ENCODE data around the gene RAB12. TPM values are rescaled to one million over a fixed set of nuclear protein-coding genes. Genes with fewer than 3 reads are reported as not detected.

The RAB12 gene
- total RNA-seq, 1 donor from 2014 or later: 103 TPM

GRCh38 chr18:8601277-8602032 lies 7.8 kb upstream of the RAB12 start:
- Histone ChIP-seq H3K4me3 (no peak overlapping the region), H3K9me3 (replicated peaks) (no peaks in the 10 kb centered on the region), H3K36me3 (no peaks in the 10 kb centered on the region), H3K27ac (replicated peaks) (no peak overlapping the region), H3K27me3 (ENCODE audit: low read depth) (peaks cover 4% of the 10 kb centered on the region), H3K4me1 (no peaks in the 10 kb centered on the region)
- no peak for TF ChIP-seq CTCF (IDR thresholded peaks at IDR 0.05; ENCODE audit: borderline replicate concordance)
- intact Hi-C loops (cut with micrococcal nuclease): no loop called here
- no peak for DNase-seq

GRCh38 chr18:8602040-8602439 lies 7.2 kb upstream of the RAB12 start:
- Histone ChIP-seq H3K27ac (replicated peaks) (no peak overlapping the region), H3K4me3 (no peak overlapping the region), H3K36me3 (no peaks in the 10 kb centered on the region), H3K27me3 (ENCODE audit: low read depth) (peaks cover 1% of the 10 kb centered on the region), H3K9me3 (replicated peaks) (no peaks in the 10 kb centered on the region), H3K4me1 (no peaks in the 10 kb centered on the region)
- no peak for TF ChIP-seq CTCF (IDR thresholded peaks at IDR 0.05; ENCODE audit: borderline replicate concordance)
- no peak for DNase-seq
- intact Hi-C loops (cut with micrococcal nuclease): no loop called here

- TF ChIP-seq CTCF (IDR thresholded peaks at IDR 0.05; ENCODE audit: borderline replicate concordance): no peak
- Histone ChIP-seq H3K9me3 (replicated peaks) (no peaks in the 10 kb centered on the region), H3K27me3 (ENCODE audit: low read depth) (no peaks in the 10 kb centered on the region), H3K4me1 (peaks cover under 1% of the 10 kb centered on the region), H3K36me3 (no peaks in the 10 kb centered on the region), H3K4me3 (no peak overlapping the region), H3K27ac (replicated peaks) (no peak overlapping the region)
- DNase-seq: no peak
- intact Hi-C loops (cut with micrococcal nuclease): no loop called here
Measured at GRCh38 chr18:8602557-8602956, 6.7 kb upstream of the RAB12 start.

GRCh38 chr18:8603663-8604520 lies 5.3 kb upstream of the RAB12 start:
- H3K36me3 ChIP-seq: no peaks in the 10 kb centered on the region
- DNase-seq: no peak
- intact Hi-C loops (cut with micrococcal nuclease): no loop called here
- no peaks in the 10 kb centered on the region for H3K9me3 ChIP-seq (replicated peaks)
- no peaks in the 10 kb centered on the region for H3K27me3 ChIP-seq (ENCODE audit: low read depth)
- no peak overlapping the region for H3K27ac ChIP-seq (replicated peaks)
- H3K4me1 ChIP-seq: peaks cover 13% of the 10 kb centered on the region
- no peak overlapping the region for H3K4me3 ChIP-seq
- TF ChIP-seq CTCF (IDR thresholded peaks at IDR 0.05; ENCODE audit: borderline replicate concordance): no peak

GRCh38 chr18:8605974-8606373 lies 3.3 kb upstream of the RAB12 start:
- intact Hi-C loops (cut with micrococcal nuclease): no loop called here
- H3K9me3 ChIP-seq (replicated peaks): no peaks in the 10 kb centered on the region
- no peak overlapping the region for H3K4me3 ChIP-seq
- no peaks in the 10 kb centered on the region for H3K27me3 ChIP-seq (ENCODE audit: low read depth)
- DNase-seq: no peak
- TF ChIP-seq CTCF (IDR thresholded peaks at IDR 0.05; ENCODE audit: borderline replicate concordance): no peak
- H3K4me1 ChIP-seq: peaks cover 29% of the 10 kb centered on the region
- no peaks in the 10 kb centered on the region for H3K36me3 ChIP-seq
- H3K27ac ChIP-seq (replicated peaks): no peak overlapping the region
